ENCODE measurements around the gene OR2B2.

OR2B2 gene

GRCh38 chr6:27888566-27888965 lies 23.6 kb downstream of the OR2B2 start:
- peak overlapping the region; percentile 99 for H3K4me2 ChIP-seq (ENCODE audit: low read length)
- peak overlapping the region; percentile 99 for H3K27ac ChIP-seq (ENCODE audit: low read depth, low read length)
- TF ChIP-seq CTCF (IDR thresholded peaks at IDR 0.05; ENCODE audit: low read depth, low read length, poor library complexity, severe bottlenecking) = no peak
- H4K20me1 ChIP-seq (ENCODE audit: control insufficient read depth, insufficient read depth, low read depth, low read length) = no peaks in the 10 kb centered on the region
- no peaks in the 10 kb centered on the region for H3K79me2 ChIP-seq (ENCODE audit: control insufficient read depth, low read length)
- H3F3A ChIP-seq (ENCODE audit: control insufficient read depth, insufficient read depth) = peaks cover 39% of the 10 kb centered on the region
- H3K9me3 ChIP-seq (ENCODE audit: control insufficient read depth, insufficient read depth, low read length) = no peaks in the 10 kb centered on the region
- peaks cover 10% of the 10 kb centered on the region for H3K36me3 ChIP-seq (ENCODE audit: control insufficient read depth, low read length)
- H3K27me3 ChIP-seq (ENCODE audit: control insufficient read depth, low read length) = no peaks in the 10 kb centered on the region
- peak overlapping the region; percentile 70; the same call in 1 of the 2 replicates for H3K4me3 ChIP-seq (ENCODE audit: low read length)
- H3K4me1 ChIP-seq (ENCODE audit: control insufficient read depth, low read length) = peaks cover 46% of the 10 kb centered on the region
- H3K9me2 ChIP-seq (replicated peaks; ENCODE audit: control insufficient read depth, low read length) = no peaks in the 10 kb centered on the region

DNA sequence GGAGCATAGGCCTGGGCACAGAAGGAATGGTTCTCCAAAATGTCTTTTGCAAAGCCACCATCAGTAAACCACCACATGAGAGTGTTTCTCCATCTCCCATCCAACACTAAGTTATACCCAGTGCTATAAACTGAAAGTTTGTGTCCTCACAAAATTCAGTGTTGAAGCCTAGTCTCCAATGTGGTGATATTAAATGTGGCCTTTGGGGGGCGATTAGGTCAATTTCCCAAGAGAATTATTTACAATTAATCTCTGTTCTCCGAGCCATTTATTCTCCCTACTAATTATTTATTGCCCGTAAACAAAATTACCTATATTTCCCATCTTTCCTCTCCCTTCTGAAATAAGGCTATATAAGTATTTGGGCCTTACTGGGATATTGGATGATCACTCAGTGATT lies 26.1 kb downstream of the OR2B2 start:
- Histone ChIP-seq H3K27ac (ENCODE audit: low read depth, low read length) (no peak overlapping the region), H3K4me2 (ENCODE audit: low read length) (no peak overlapping the region), H3K79me2 (ENCODE audit: control insufficient read depth, low read length) (no peaks in the 10 kb centered on the region), H3K4me3 (ENCODE audit: low read length) (no peak overlapping the region), H3F3A (ENCODE audit: control insufficient read depth, insufficient read depth) (peaks cover 23% of the 10 kb centered on the region), H3K9me3 (ENCODE audit: control insufficient read depth, insufficient read depth, low read length) (no peaks in the 10 kb centered on the region), H4K20me1 (ENCODE audit: control insufficient read depth, insufficient read depth, low read depth, low read length) (no peaks in the 10 kb centered on the region), H3K9me2 (replicated peaks; ENCODE audit: control insufficient read depth, low read length) (no peaks in the 10 kb centered on the region), H3K36me3 (ENCODE audit: control insufficient read depth, low read length) (no peaks in the 10 kb centered on the region), H3K4me1 (ENCODE audit: control insufficient read depth, low read length) (peaks cover 32% of the 10 kb centered on the region), H3K27me3 (ENCODE audit: control insufficient read depth, low read length) (no peaks in the 10 kb centered on the region)
- TF ChIP-seq EZH2phosphoT487 (IDR thresholded peaks at IDR 0.05; ENCODE audit: borderline replicate concordance, low read length) (no peak), CTCF (IDR thresholded peaks at IDR 0.05; ENCODE audit: low read depth, low read length, poor library complexity, severe bottlenecking) (peak; percentile 26)

DNA sequence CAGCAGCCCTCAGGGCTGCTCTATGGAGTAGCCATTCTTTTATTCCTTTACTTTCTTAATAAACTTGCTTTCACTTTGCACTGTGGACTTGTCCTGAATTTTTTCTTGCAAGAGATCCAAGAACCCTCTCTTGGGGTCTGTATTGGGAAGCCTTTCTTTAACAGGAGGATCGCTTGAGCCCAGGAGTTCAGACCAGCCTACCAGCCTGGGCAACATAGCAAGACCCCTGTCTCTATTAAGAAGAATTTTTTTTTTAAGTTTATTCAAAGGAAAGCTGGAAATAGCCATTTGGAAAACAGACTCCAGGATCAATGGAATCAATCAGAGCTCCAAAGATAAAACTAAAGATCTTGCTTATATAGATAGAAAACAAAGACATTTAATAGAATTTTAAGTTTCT lies 29.1 kb downstream of the OR2B2 start:
- Histone ChIP-seq H3K27ac (ENCODE audit: low read depth, low read length) (no peak overlapping the region), H3K27me3 (ENCODE audit: control insufficient read depth, low read length) (no peaks in the 10 kb centered on the region)

More for the DNA sequence above, 29.1 kb downstream of the OR2B2 start:
- Histone ChIP-seq H3K9me3 (ENCODE audit: control insufficient read depth, insufficient read depth, low read length) (no peaks in the 10 kb centered on the region), H4K20me1 (ENCODE audit: control insufficient read depth, insufficient read depth, low read depth, low read length) (no peaks in the 10 kb centered on the region), H3K4me2 (ENCODE audit: low read length) (no peak overlapping the region), H3K4me3 (ENCODE audit: low read length) (no peak overlapping the region), H3K36me3 (ENCODE audit: control insufficient read depth, low read length) (no peaks in the 10 kb centered on the region), H3K79me2 (ENCODE audit: control insufficient read depth, low read length) (no peaks in the 10 kb centered on the region), H3K4me1 (ENCODE audit: control insufficient read depth, low read length) (peaks cover 6% of the 10 kb centered on the region), H3F3A (ENCODE audit: control insufficient read depth, insufficient read depth) (no peaks in the 10 kb centered on the region), H3K9me2 (replicated peaks; ENCODE audit: control insufficient read depth, low read length) (no peaks in the 10 kb centered on the region)
- TF ChIP-seq EZH2phosphoT487 (IDR thresholded peaks at IDR 0.05; ENCODE audit: borderline replicate concordance, low read length) (no peak), CTCF (IDR thresholded peaks at IDR 0.05; ENCODE audit: low read depth, low read length, poor library complexity, severe bottlenecking) (no peak)
